ENCODE measurements around the gene NAPB.

Gene NAPB

DNA sequence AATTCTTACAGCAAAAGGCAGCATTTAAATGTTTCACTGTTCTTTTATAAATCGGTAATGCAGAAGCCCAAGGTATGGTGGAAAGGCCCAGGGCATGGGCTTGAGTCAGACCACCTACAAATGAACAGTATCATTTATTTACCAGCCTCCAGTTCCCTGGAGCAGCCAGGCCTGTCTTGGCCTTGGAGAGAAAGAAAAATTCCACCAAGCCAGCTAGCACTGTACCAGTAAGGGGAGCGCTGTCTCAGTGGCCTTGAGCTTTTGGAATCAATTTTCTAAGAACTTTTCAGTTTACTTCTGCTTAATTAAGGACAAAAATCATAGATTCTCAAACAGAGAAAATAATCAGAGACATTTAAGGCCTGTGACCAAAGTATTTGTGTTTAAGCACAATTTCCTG is 12.3 kb downstream of the NAPB start:
- Histone ChIP-seq H3K27me3 (replicated peaks; ENCODE audit: insufficient read depth, low read length) (no peaks in the 10 kb centered on the region), H3K9ac (ENCODE audit: low read length) (no peak overlapping the region), H3K9me2 (replicated peaks; ENCODE audit: insufficient read depth, low read length) (no peaks in the 10 kb centered on the region), H3K9me3 (replicated peaks; ENCODE audit: insufficient read depth, low read length) (no peaks in the 10 kb centered on the region), H3K79me2 (ENCODE audit: low read length) (peaks cover 100% of the 10 kb centered on the region), H3K4me1 (ENCODE audit: low read length) (no peaks in the 10 kb centered on the region), H4K20me1 (ENCODE audit: insufficient read depth, low read length) (peaks cover 12% of the 10 kb centered on the region), H3K27ac (ENCODE audit: low read length) (no peak overlapping the region), H3K36me3 (replicated peaks; ENCODE audit: insufficient read depth, low read length) (no peaks in the 10 kb centered on the region), H2AFZ (ENCODE audit: low read length) (no peak overlapping the region), H3K4me3 (ENCODE audit: low read length) (no peak overlapping the region), H3F3A (ENCODE audit: insufficient read depth, low read length) (no peaks in the 10 kb centered on the region), H3K4me2 (ENCODE audit: low read depth, low read length) (no peak overlapping the region)
- no peak for DNase-seq
- TF ChIP-seq EZH2phosphoT487 (IDR thresholded peaks at IDR 0.05; ENCODE audit: low read length) (no peak), EZH2 (optimal IDR thresholded peaks at IDR 0.05; ENCODE audit: low read depth, low read length) (no peak)
- TF ChIP-seq, protein P1, sequence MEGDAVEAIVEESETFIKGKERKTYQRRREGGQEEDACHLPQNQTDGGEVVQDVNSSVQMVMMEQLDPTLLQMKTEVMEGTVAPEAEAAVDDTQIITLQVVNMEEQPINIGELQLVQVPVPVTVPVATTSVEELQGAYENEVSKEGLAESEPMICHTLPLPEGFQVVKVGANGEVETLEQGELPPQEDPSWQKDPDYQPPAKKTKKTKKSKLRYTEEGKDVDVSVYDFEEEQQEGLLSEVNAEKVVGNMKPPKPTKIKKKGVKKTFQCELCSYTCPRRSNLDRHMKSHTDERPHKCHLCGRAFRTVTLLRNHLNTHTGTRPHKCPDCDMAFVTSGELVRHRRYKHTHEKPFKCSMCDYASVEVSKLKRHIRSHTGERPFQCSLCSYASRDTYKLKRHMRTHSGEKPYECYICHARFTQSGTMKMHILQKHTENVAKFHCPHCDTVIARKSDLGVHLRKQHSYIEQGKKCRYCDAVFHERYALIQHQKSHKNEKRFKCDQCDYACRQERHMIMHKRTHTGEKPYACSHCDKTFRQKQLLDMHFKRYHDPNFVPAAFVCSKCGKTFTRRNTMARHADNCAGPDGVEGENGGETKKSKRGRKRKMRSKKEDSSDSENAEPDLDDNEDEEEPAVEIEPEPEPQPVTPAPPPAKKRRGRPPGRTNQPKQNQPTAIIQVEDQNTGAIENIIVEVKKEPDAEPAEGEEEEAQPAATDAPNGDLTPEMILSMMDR (IDR thresholded peaks at IDR 0.05; ENCODE audit: low read length): no peak

DNA sequence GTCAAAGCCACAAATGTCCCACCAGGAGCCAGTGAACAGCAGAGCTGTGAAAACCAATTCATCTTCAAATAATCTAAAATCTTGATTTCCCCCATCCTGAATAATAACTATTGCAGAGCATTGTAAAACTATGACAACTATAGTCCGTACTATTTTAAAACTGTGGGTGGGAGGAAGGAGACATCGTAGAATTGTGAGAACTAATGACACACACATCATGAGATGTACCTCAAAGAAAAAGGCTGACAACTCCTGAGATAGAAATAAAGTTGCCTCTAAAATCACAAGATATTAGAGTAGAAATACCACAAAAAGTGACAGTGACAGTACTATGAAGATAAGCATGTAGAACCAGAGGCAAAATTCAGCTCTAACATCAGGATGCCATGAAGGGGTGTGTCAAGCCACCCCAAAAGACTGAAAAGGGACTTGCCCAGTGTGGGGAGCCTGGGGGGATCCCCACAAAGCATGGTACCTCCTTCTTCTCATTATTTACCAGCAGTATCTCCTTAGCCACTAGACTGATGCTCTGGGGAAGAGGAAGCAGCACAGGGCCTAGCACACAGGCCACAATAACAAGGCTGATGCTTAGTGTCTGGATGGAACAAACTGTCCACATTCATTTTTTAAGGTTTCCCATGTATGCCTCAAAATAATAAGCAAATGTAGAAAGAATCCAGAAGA is 13.4 kb downstream of the NAPB start:
- no peaks in the 10 kb centered on the region for H3K27me3 ChIP-seq (replicated peaks; ENCODE audit: insufficient read depth, low read length)
- H3K27ac ChIP-seq (ENCODE audit: low read length): no peak overlapping the region
- TF ChIP-seq EZH2phosphoT487 (IDR thresholded peaks at IDR 0.05; ENCODE audit: low read length): no peak
- H4K20me1 ChIP-seq (ENCODE audit: insufficient read depth, low read length): peaks cover 12% of the 10 kb centered on the region
- H3K4me2 ChIP-seq (ENCODE audit: low read depth, low read length): no peak overlapping the region
- H3F3A ChIP-seq (ENCODE audit: insufficient read depth, low read length): no peaks in the 10 kb centered on the region
- H3K9me2 ChIP-seq (replicated peaks; ENCODE audit: insufficient read depth, low read length): no peaks in the 10 kb centered on the region
- H3K9me3 ChIP-seq (replicated peaks; ENCODE audit: insufficient read depth, low read length): no peaks in the 10 kb centered on the region
- no peak overlapping the region for H3K4me3 ChIP-seq (ENCODE audit: low read length)
- no peak for DNase-seq
- H3K4me1 ChIP-seq (ENCODE audit: low read length): no peaks in the 10 kb centered on the region
- H2AFZ ChIP-seq (ENCODE audit: low read length): no peak overlapping the region
- peaks cover 97% of the 10 kb centered on the region for H3K79me2 ChIP-seq (ENCODE audit: low read length)
- no peak overlapping the region for H3K9ac ChIP-seq (ENCODE audit: low read length)
- no peaks in the 10 kb centered on the region for H3K36me3 ChIP-seq (replicated peaks; ENCODE audit: insufficient read depth, low read length)

GRCh38 chr20:23406880-23407279 is 14.4 kb downstream of the NAPB start:
- Histone ChIP-seq H3K9ac (ENCODE audit: low read length) (no peak overlapping the region), H3K27me3 (replicated peaks; ENCODE audit: insufficient read depth, low read length) (no peaks in the 10 kb centered on the region), H3K9me2 (replicated peaks; ENCODE audit: insufficient read depth, low read length) (no peaks in the 10 kb centered on the region), H3K9me3 (replicated peaks; ENCODE audit: insufficient read depth, low read length) (no peaks in the 10 kb centered on the region), H4K20me1 (ENCODE audit: insufficient read depth, low read length) (peaks cover 9% of the 10 kb centered on the region), H3K27ac (ENCODE audit: low read length) (no peak overlapping the region), H3F3A (ENCODE audit: insufficient read depth, low read length) (no peaks in the 10 kb centered on the region), H3K79me2 (ENCODE audit: low read length) (peaks cover 90% of the 10 kb centered on the region), H3K36me3 (replicated peaks; ENCODE audit: insufficient read depth, low read length) (0 out of 2 replicates have a peak, but pooled peaks cover 4% of the 10 kb centered on the region), H3K4me2 (ENCODE audit: low read depth, low read length) (no peak overlapping the region), H3K4me1 (ENCODE audit: low read length) (no peaks in the 10 kb centered on the region), H3K4me3 (ENCODE audit: low read length) (no peak overlapping the region), H2AFZ (ENCODE audit: low read length) (no peak overlapping the region)
- TF ChIP-seq EZH2phosphoT487 (IDR thresholded peaks at IDR 0.05; ENCODE audit: low read length) (no peak), EZH2 (optimal IDR thresholded peaks at IDR 0.05; ENCODE audit: low read depth, low read length) (no peak)
- TF ChIP-seq, protein P1 (IDR thresholded peaks at IDR 0.05; ENCODE audit: low read length): no peak
- DNase-seq: no peak

DNA sequence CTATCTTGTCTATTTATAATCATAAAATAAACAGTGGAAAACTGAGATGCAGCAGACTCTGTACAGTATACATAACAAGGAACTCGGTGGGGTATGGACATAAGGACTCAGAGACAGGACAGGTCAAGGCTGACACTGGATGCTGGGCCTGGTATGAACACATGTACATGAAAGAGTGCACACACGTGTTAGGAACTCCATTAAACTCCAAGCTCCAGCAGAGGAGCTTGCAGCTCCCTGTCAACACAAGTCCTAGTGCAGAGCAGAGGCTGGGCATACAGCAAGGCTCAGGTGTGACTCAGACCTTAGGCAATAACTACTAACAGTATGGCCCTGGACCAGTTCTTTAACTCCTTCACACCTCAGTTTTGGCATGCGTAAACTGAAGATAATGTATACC is 17.1 kb downstream of the NAPB start:
- Histone ChIP-seq H3K27ac (ENCODE audit: low read length) (no peak overlapping the region), H3K27me3 (replicated peaks; ENCODE audit: insufficient read depth, low read length) (no peaks in the 10 kb centered on the region), H2AFZ (ENCODE audit: low read length) (no peak overlapping the region), H3K9ac (ENCODE audit: low read length) (no peak overlapping the region), H3F3A (ENCODE audit: insufficient read depth, low read length) (no peaks in the 10 kb centered on the region), H3K4me1 (ENCODE audit: low read length) (no peaks in the 10 kb centered on the region), H3K79me2 (ENCODE audit: low read length) (peaks cover 67% of the 10 kb centered on the region), H3K36me3 (replicated peaks; ENCODE audit: insufficient read depth, low read length) (0 out of 2 replicates have a peak, but pooled peaks cover 4% of the 10 kb centered on the region), H4K20me1 (ENCODE audit: insufficient read depth, low read length) (peaks cover 3% of the 10 kb centered on the region; the same call in 1 of the 2 replicates), H3K4me2 (ENCODE audit: low read depth, low read length) (no peak overlapping the region), H3K9me2 (replicated peaks; ENCODE audit: insufficient read depth, low read length) (no peaks in the 10 kb centered on the region), H3K4me3 (ENCODE audit: low read length) (no peak overlapping the region), H3K9me3 (replicated peaks; ENCODE audit: insufficient read depth, low read length) (no peaks in the 10 kb centered on the region)
- TF ChIP-seq EZH2 (optimal IDR thresholded peaks at IDR 0.05; ENCODE audit: low read depth, low read length) (no peak), EZH2phosphoT487 (IDR thresholded peaks at IDR 0.05; ENCODE audit: low read length) (no peak)
- TF ChIP-seq, protein P1 (IDR thresholded peaks at IDR 0.05; ENCODE audit: low read length): no peak
- DNase-seq: no peak

All from MM.1S (cell line).